Epithelial cell of proximal tubule (primary cell): Measurements from ENCODE around the gene SMAP1. TPM values are rescaled to one million over a fixed set of nuclear protein-coding genes. Genes with fewer than 3 reads are reported as not detected.

Source experiments
- DNase-seq: peaks from one replicate; pipeline ENCODE4 v3.0.0-alpha.2; 2011; ENCODE audit warnings: low read depth
- H3K4me3 ChIP-seq: 2 replicates; pipeline ENCODE4 v1.5.1; 2011; ENCODE audit warnings: low read depth, mild to moderate bottlenecking, low read length
- total RNA-seq: library from RNA; depleted of rRNA; stranded (reverse); fragments of >200 nt; gene quantifications from 2 replicates; pipeline ENCODE4 v1.2.3, GENCODE V29; 2015
- TF ChIP-seq, protein P1 (sequence below): conservative IDR thresholded peaks from 2 replicates; pipeline ENCODE4 v1.5.1; 2012; ENCODE audit warnings: low read depth, mild to moderate bottlenecking, low read length

The SMAP1 gene
- total RNA-seq, 1 donor from 2014 or later: 24.7 TPM

- no peak overlapping the region for H3K4me3 ChIP-seq
- no peak for DNase-seq
- TF ChIP-seq, protein P1, sequence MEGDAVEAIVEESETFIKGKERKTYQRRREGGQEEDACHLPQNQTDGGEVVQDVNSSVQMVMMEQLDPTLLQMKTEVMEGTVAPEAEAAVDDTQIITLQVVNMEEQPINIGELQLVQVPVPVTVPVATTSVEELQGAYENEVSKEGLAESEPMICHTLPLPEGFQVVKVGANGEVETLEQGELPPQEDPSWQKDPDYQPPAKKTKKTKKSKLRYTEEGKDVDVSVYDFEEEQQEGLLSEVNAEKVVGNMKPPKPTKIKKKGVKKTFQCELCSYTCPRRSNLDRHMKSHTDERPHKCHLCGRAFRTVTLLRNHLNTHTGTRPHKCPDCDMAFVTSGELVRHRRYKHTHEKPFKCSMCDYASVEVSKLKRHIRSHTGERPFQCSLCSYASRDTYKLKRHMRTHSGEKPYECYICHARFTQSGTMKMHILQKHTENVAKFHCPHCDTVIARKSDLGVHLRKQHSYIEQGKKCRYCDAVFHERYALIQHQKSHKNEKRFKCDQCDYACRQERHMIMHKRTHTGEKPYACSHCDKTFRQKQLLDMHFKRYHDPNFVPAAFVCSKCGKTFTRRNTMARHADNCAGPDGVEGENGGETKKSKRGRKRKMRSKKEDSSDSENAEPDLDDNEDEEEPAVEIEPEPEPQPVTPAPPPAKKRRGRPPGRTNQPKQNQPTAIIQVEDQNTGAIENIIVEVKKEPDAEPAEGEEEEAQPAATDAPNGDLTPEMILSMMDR: no peak
Measured at GRCh38 chr6:70860045-70860444, 192.4 kb downstream of the SMAP1 start.

DNA sequence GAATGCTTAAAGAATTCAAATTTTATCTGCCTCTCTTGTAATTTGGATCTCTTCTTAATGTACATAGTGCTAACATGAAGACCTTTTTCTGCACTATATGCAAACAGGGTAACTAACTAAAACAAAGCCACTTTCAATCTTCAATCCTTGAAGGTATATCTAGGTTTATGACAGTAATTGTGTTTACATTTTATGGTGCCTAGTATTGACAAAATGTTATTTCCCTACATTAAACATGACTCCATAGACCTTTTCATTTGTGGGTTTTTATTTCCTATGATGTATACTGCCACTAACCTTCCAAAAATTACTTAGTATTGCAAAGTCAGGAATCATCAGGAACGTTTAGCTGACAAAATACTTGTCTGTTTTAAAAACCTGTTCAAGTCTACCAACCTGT is 193.2 kb downstream of the SMAP1 start:
- H3K4me3 ChIP-seq: no peak overlapping the region
- TF ChIP-seq, protein P1: no peak
- no peak for DNase-seq

GRCh38 chr6:70863343-70863742 is 195.7 kb downstream of the SMAP1 start:
- DNase-seq: no peak
- H3K4me3 ChIP-seq: no peak overlapping the region
- TF ChIP-seq, protein P1: no peak

GRCh38 chr6:70864401-70864800 is 196.7 kb downstream of the SMAP1 start:
- TF ChIP-seq, protein P1: no peak
- no peak overlapping the region for H3K4me3 ChIP-seq

DNA sequence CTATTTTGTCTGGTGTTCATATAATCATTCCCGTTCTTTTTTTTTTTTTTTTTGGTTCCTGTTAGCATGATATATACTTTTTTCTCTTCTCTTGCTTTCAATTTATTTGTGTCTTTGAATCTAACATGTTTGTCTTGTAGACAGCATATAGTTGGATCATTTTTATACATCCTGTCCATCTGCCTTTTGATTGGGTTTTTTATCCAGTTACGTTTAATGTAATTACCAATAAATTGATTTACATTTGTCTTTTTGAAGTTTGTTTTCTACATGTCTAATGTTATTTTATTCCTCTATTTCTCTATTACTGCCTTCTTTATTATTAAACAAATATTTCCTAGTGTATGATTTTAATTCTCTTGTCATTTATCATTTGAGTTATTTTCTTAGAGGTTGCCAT is 204.8 kb downstream of the SMAP1 start:
- DNase-seq: no peak
- TF ChIP-seq, protein P1: no peak
- no peak overlapping the region for H3K4me3 ChIP-seq

More at GRCh38 chr6:70864401-70864800, 196.7 kb downstream of the SMAP1 start:
- DNase-seq: no peak

DNA sequence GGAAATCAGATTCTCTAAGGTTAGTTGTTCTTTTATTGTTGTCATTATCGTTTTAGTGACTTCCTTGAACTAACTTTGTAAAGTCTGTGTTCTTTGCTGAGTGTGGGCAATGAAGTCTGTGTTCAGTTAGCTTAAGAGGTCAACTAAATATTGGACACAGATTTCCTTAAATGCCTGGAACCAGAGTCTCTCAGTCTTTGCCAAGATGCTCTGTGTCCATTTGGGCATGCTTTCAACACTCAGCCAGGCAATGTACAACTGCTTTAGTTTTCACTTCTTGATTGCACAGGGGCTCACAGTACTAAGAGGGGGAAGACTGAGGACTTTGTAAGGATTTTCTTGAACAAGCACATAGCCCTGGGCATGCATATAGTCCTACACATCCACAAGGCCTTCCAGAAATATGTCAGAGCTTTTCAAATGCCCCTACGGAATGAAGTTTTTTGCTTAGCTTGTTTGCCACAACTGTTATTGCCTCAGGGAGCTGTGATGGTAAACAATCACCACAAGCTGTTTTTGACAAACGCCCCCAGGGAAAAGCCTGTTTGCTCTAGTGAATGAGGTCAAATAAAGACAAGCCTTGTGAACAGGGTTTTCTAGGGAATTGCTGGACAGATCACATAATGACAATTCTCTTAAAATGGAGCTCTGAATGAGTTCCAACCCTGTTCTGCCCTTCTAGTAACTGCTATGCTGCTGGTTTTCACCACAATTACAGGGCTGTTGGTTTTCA is 206.7 kb downstream of the SMAP1 start:
- H3K4me3 ChIP-seq: no peak overlapping the region

More for the DNA sequence above, 206.7 kb downstream of the SMAP1 start:
- DNase-seq: no peak
- TF ChIP-seq, protein P1: no peak
